ENCODE data around the gene BEGAIN. TPM values are rescaled to one million over a fixed set of nuclear protein-coding genes. Genes with fewer than 3 reads are reported as not detected.

BEGAIN gene
- total and polyA plus RNA-seq, 2 donors (not counting 3 experiments of a cell fraction or from before 2014, with no cell fraction given): 0.49 TPM; not detected in 1

GRCh38 chr14:100568164-100568997 is 18.8 kb downstream of the BEGAIN start:
- no peak for TF ChIP-seq MYC (IDR thresholded peaks at IDR 0.05; ENCODE audit: low read depth, low read length)
- no peak for TF ChIP-seq FOS (IDR thresholded peaks at IDR 0.05; ENCODE audit: borderline replicate concordance, insufficient read depth, low read length)
- no peak for TF ChIP-seq GATA2 (IDR thresholded peaks at IDR 0.05; ENCODE audit: insufficient read depth, insufficient read length, low read depth, low read length)
- TF ChIP-seq CTCF (IDR thresholded peaks at IDR 0.05; ENCODE audit: extremely low read depth in 1 of 2, insufficient read depth in 1 of 2, low read depth in 1 of 2, low read length in 2 of 2): no peak
- no peak for TF ChIP-seq JUN (IDR thresholded peaks at IDR 0.05; ENCODE audit: borderline replicate concordance, insufficient read depth, insufficient read length, low read depth)
- peak; percentile 98 for TF ChIP-seq EZH2 (IDR thresholded peaks at IDR 0.05; ENCODE audit: borderline replicate concordance, low read depth, low read length, severe bottlenecking)
- no peak for TF ChIP-seq MAX (IDR thresholded peaks at IDR 0.05; ENCODE audit: insufficient read depth, insufficient read length)
- TF ChIP-seq POLR2AphosphoS5 (IDR thresholded peaks at IDR 0.05; ENCODE audit: insufficient read depth, low read depth, low read length): no peak
- Histone ChIP-seq H3K4me2 (ENCODE audit: insufficient read depth, low read length) (no peak overlapping the region), H3K27me3 (ENCODE audit: control insufficient read depth in 2 of 2, insufficient read depth in 2 of 2, low read length in 2 of 2) (peaks cover 28 to 32% of the 10 kb centered on the region in 2 experiments), H3K79me2 (ENCODE audit: control insufficient read depth, insufficient read depth, low read length) (no peaks in the 10 kb centered on the region), H3K9me3 (replicated peaks; ENCODE audit: control insufficient read depth, insufficient read depth, low read length) (no peaks in the 10 kb centered on the region), H3K9me1 (replicated peaks; ENCODE audit: control insufficient read depth, extremely low read depth, insufficient read depth, low read length) (no peaks in the 10 kb centered on the region), H3K4me3 (replicated peaks in 1 of 3; ENCODE audit: insufficient read depth in 1 of 3, low read depth in 1 of 3, low read length in 3 of 3) (no peak overlapping the region), H2AFZ (ENCODE audit: low read depth, low read length) (no peak overlapping the region), H3K36me3 (ENCODE audit: control insufficient read depth in 2 of 2, extremely low read depth in 1 of 2, insufficient read depth in 2 of 2, low read length in 2 of 2) (no peaks in the 10 kb centered on the region), H3K4me1 (ENCODE audit: control insufficient read depth, extremely low read depth, insufficient read depth, low read length) (peaks cover 2% of the 10 kb centered on the region), H3K9ac (replicated peaks; ENCODE audit: extremely low read depth, insufficient read depth, low read length) (no peak overlapping the region), H3K27ac (ENCODE audit: insufficient read depth, low read depth, low read length) (no peak overlapping the region), H4K20me1 (replicated peaks; ENCODE audit: control insufficient read depth, extremely low read depth, insufficient read depth, low read length) (no peaks in the 10 kb centered on the region)
- ChIA-PET POLR2A (no interaction called here), CTCF (no interaction called here)
- dilution Hi-C loops (cut with MboI; ENCODE audit: extremely low pct_ligation_motif_present, low sequenced_read_pairs): no loop called here
- intact Hi-C loops (cut with micrococcal nuclease): no loop called here
- BruUV-seq (replicated peaks): no TSS peak
- FAIRE-seq: no peak
- DNase-seq (ENCODE audit: low read depth, low spot score): no peak
